H9 (cell line): ENCODE results near the gene ZNRF3. TPM values are rescaled to one million over a fixed set of nuclear protein-coding genes. Genes with fewer than 3 reads are reported as not detected.
A peak's percentile ranks its signal among the peaks of the same experiment; 100 is the strongest.

ENCODE experiments used
- DNase-seq: peaks from one replicate; pipeline ENCODE4 v3.0.0-alpha.2; 2017
- H2AFZ ChIP-seq: one replicate; pipeline ENCODE4 v1.6.1; 2013; ENCODE audit warnings: mild to moderate bottlenecking, low read length, control low read depth, moderate library complexity
- H2AK5ac ChIP-seq: 2 replicates; pipeline ENCODE4 v1.6.1; 2013; ENCODE audit warnings: low read length, control low read depth, mixed read lengths; ENCODE audit not compliant: insufficient read length
- H2BK120ac ChIP-seq: one replicate; pipeline ENCODE4 v1.6.1; 2013; ENCODE audit warnings: low read depth, mild to moderate bottlenecking, low read length, control low read depth, inconsistent platforms; ENCODE audit not compliant: poor library complexity, severe bottlenecking
- H2BK12ac ChIP-seq: 2 replicates; pipeline ENCODE4 v1.6.1; 2013; ENCODE audit warnings: low read length, control low read depth, mixed read lengths, low read depth; ENCODE audit not compliant: insufficient read length
- H2BK15ac ChIP-seq: 2 replicates; pipeline ENCODE4 v1.6.1; 2013; ENCODE audit warnings: low read depth, low read length, control low read depth
- H2BK20ac ChIP-seq: one replicate; pipeline ENCODE4 v1.6.1; 2013; ENCODE audit warnings: low read depth, mild to moderate bottlenecking, low read length, control low read depth, inconsistent platforms; ENCODE audit not compliant: poor library complexity, severe bottlenecking
- H2BK5ac ChIP-seq: 2 replicates; pipeline ENCODE4 v1.6.1; 2013; ENCODE audit warnings: low read length, control low read depth, mixed read lengths; ENCODE audit not compliant: insufficient read length
- H3K14ac ChIP-seq: 2 replicates; pipeline ENCODE4 v1.6.1; 2013; ENCODE audit warnings: low read length, control low read depth; ENCODE audit not compliant: insufficient read depth
- H3K18ac ChIP-seq: 2 replicates; pipeline ENCODE4 v1.6.1; 2013; ENCODE audit warnings: low read depth, mild to moderate bottlenecking, mixed read lengths, low read length, control low read depth; ENCODE audit not compliant: insufficient read length
- H3K23ac ChIP-seq: 2 replicates; pipeline ENCODE4 v1.6.1; 2013; ENCODE audit warnings: low read length, control low read depth, mixed read lengths, low read depth; ENCODE audit not compliant: insufficient read length
- H3K23me2 ChIP-seq: 2 replicates; pipeline ENCODE4 v1.6.1; 2013; ENCODE audit warnings: low read depth, mild to moderate bottlenecking, mixed read lengths, low read length, control low read depth; ENCODE audit not compliant: insufficient read length, poor library complexity, severe bottlenecking
- H3K27ac ChIP-seq: 2 replicates; pipeline ENCODE4 v1.5.1; 2013; ENCODE audit warnings: low read length, control low read depth, mixed read lengths, low read depth; ENCODE audit not compliant: insufficient read length
- H3K27me3 ChIP-seq: 2 replicates; pipeline ENCODE4 v1.6.1; 2013; ENCODE audit warnings: low read length, control low read depth, inconsistent platforms; ENCODE audit not compliant: insufficient read depth
- H3K4ac ChIP-seq: 2 replicates; pipeline ENCODE4 v1.6.1; 2013; ENCODE audit warnings: low read depth, mild to moderate bottlenecking, control low read depth, inconsistent platforms, low read length, moderate library complexity
- H3K4me1 ChIP-seq: 2 replicates; pipeline ENCODE4 v1.6.1; 2013; ENCODE audit warnings: low read length, control low read depth, inconsistent platforms; ENCODE audit not compliant: insufficient read depth
- H3K4me2 ChIP-seq: 2 replicates; pipeline ENCODE4 v1.6.1; 2013; ENCODE audit warnings: low read length, control low read depth, mixed read lengths; ENCODE audit not compliant: insufficient read length, insufficient read depth
- H3K56ac ChIP-seq: 2 replicates; pipeline ENCODE4 v1.6.1; 2013; ENCODE audit warnings: low read depth, mild to moderate bottlenecking, mixed read lengths, low read length, control low read depth; ENCODE audit not compliant: insufficient read length
- H3K79me1 ChIP-seq: 2 replicates; pipeline ENCODE4 v1.6.1; 2013; ENCODE audit warnings: low read depth, mild to moderate bottlenecking, moderate library complexity, low read length, control low read depth, inconsistent platforms; ENCODE audit not compliant: insufficient read depth, poor library complexity, severe bottlenecking
- H3K79me2 ChIP-seq: 2 replicates; pipeline ENCODE4 v1.6.1; 2013; ENCODE audit warnings: low read length, control low read depth, inconsistent platforms; ENCODE audit not compliant: insufficient read depth
- H3K9ac ChIP-seq: 2 replicates; pipeline ENCODE4 v1.6.1; 2013; ENCODE audit warnings: low read length, control low read depth, mixed read lengths; ENCODE audit not compliant: insufficient read length; ENCODE audit errors: extremely low read depth
- H3K9me3 ChIP-seq: one replicate; pipeline ENCODE4 v1.6.1; 2013; ENCODE audit warnings: low read depth, low read length, inconsistent platforms; ENCODE audit not compliant: control insufficient read depth
- H3T11ph ChIP-seq: one replicate; pipeline ENCODE4 v1.6.1; 2013; ENCODE audit warnings: mild to moderate bottlenecking, low read length, control low read depth, inconsistent platforms
- H4K20me1 ChIP-seq: one replicate; pipeline ENCODE4 v1.6.1; 2013; ENCODE audit not compliant: control insufficient read depth, insufficient read length, insufficient read depth
- H4K5ac ChIP-seq: 2 replicates; pipeline ENCODE4 v1.6.1; 2013; ENCODE audit warnings: low read depth, mild to moderate bottlenecking, mixed read lengths, low read length, control low read depth; ENCODE audit not compliant: insufficient read length
- H4K8ac ChIP-seq: replicated peaks from 2 replicates; pipeline ENCODE4 v1.6.1; 2013; ENCODE audit warnings: low read length, control low read depth, mixed read lengths, low read depth; ENCODE audit not compliant: insufficient read length
- H4K91ac ChIP-seq: 2 replicates; pipeline ENCODE4 v1.6.1; 2013; ENCODE audit warnings: low read depth, mild to moderate bottlenecking, moderate library complexity, mixed read lengths, low read length, control low read depth; ENCODE audit not compliant: insufficient read length
- H3K27ac Mint-ChIP-seq, 3 experiments: 2 replicates in 2 of 3; 3 replicates in 1 of 3; pipeline ENCODE4 v1.8.0; 2020 to 2021; ENCODE audit warnings: mixed read lengths in 3 of 3, mild to moderate bottlenecking in 1 of 3, moderate library complexity in 1 of 3
- H3K27me3 Mint-ChIP-seq: 2 replicates; pipeline ENCODE4 v1.8.0; 2021; ENCODE audit warnings: low read depth, mild to moderate bottlenecking, moderate library complexity, mixed read lengths
- H3K36me3 Mint-ChIP-seq, 3 experiments: 2 replicates in 2 of 3; 3 replicates in 1 of 3; pipeline ENCODE4 v1.8.0; 2020 to 2021; ENCODE audit warnings: low read depth in 3 of 3, mixed read lengths in 3 of 3; ENCODE audit not compliant: insufficient read depth in 1 of 3
- H3K4me1 Mint-ChIP-seq, 2 experiments: 2 replicates each; pipeline ENCODE4 v1.8.0; 2020; ENCODE audit warnings: mixed read lengths in 2 of 2
- H3K4me3 Mint-ChIP-seq, 2 experiments: 2 replicates in 1 of 2; 3 replicates in 1 of 2; pipeline ENCODE4 v1.8.0; 2020 to 2021; ENCODE audit warnings: mild to moderate bottlenecking in 2 of 2, mixed read lengths in 2 of 2, moderate library complexity in 1 of 2
- H3K9me3 Mint-ChIP-seq, 2 experiments: 2 replicates in 1 of 2; 3 replicates in 1 of 2; pipeline ENCODE4 v1.8.0; 2020; ENCODE audit warnings: mild to moderate bottlenecking in 2 of 2, mixed read lengths in 2 of 2, moderate library complexity in 1 of 2
- WGBS: extraction: QIAGEN DNeasy Blood & Tissue Kit; methylation state at CpG from one replicate; pipeline ENCODE4 v1.1.7; 2013; ENCODE audit warnings: missing lambda C conversion rate, low lambda C conversion rate, mixed read lengths; ENCODE audit not compliant: insufficient read length; ENCODE audit errors: extremely low coverage; 5-methylcytosine and 5-hydroxymethylcytosine counted together
- total RNA-seq: library from RNA; stranded (reverse); gene quantifications from 2 replicates; pipeline ENCODE4 v1.2.1, GENCODE V29; 2021
- TF ChIP-seq, protein P1 (sequence below): fragments of 200-600 bp; sonication (generic); conservative IDR thresholded peaks from 3 replicates; pipeline ENCODE4 v1.8.0; 2021; ENCODE audit warnings: antibody characterized with exemption, mild to moderate bottlenecking

Gene ZNRF3
- total RNA-seq, 1 experiment from 2014 or later, result 20.6 TPM

DNA sequence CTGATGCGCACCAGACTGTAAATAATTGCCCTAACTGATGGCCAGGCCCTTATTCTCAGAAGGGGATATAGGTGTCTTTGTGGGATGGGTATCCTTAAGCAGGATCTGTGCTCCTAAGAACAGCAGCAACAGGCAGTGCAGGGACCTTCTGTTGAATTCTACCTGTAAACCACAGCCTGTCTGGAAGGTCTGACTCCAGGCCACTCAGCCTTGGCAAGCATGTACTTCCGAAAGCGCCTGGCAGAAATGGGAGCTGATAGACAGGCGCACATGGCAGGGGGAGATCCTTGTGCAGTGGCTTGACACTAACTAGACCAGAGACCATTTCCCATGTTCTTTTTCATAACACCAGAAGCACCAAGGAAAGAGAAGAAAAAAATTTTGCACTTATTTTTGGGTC, 119.2 kb downstream of the ZNRF3 start:
- no peaks in the 10 kb centered on the region for H3K9me3 Mint-ChIP-seq
- Histone ChIP-seq H3K9me3 (no peaks in the 10 kb centered on the region), H3K4ac (no peak overlapping the region), H3K56ac (no peak overlapping the region), H3K4me1 (peaks cover 19% of the 10 kb centered on the region), H2BK15ac (no peak overlapping the region), H2AK5ac (no peak overlapping the region), H3K18ac (no peak overlapping the region), H3T11ph (no peak overlapping the region), H3K79me1 (peaks cover 8% of the 10 kb centered on the region), H3K9ac (no peak overlapping the region), H2BK120ac (no peak overlapping the region), H3K27me3 (no peaks in the 10 kb centered on the region), H3K23me2 (no peaks in the 10 kb centered on the region), H4K91ac (no peak overlapping the region), H3K4me2 (no peak overlapping the region), H2AFZ (no peak overlapping the region), H3K23ac (no peak overlapping the region), H4K5ac (no peak overlapping the region), H3K27ac (no peak overlapping the region), H3K79me2 (peaks cover 2% of the 10 kb centered on the region; the same call in 1 of the 2 replicates), H4K20me1 (no peaks in the 10 kb centered on the region), H3K14ac (no peak overlapping the region), H4K8ac (no peak overlapping the region), H2BK5ac (no peak overlapping the region), H2BK20ac (no peak overlapping the region), H2BK12ac (no peak overlapping the region)
- peaks cover 4 to 18% (median 6%) of the 10 kb centered on the region in 3 experiments; a peak in 5 of 7 replicates for H3K36me3 Mint-ChIP-seq
- TF ChIP-seq, protein P1, sequence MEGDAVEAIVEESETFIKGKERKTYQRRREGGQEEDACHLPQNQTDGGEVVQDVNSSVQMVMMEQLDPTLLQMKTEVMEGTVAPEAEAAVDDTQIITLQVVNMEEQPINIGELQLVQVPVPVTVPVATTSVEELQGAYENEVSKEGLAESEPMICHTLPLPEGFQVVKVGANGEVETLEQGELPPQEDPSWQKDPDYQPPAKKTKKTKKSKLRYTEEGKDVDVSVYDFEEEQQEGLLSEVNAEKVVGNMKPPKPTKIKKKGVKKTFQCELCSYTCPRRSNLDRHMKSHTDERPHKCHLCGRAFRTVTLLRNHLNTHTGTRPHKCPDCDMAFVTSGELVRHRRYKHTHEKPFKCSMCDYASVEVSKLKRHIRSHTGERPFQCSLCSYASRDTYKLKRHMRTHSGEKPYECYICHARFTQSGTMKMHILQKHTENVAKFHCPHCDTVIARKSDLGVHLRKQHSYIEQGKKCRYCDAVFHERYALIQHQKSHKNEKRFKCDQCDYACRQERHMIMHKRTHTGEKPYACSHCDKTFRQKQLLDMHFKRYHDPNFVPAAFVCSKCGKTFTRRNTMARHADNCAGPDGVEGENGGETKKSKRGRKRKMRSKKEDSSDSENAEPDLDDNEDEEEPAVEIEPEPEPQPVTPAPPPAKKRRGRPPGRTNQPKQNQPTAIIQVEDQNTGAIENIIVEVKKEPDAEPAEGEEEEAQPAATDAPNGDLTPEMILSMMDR, result no peak
- H3K4me3 Mint-ChIP-seq, result no peak overlapping the region
- peaks cover 57 to 72% of the 10 kb centered on the region in 2 experiments for H3K4me1 Mint-ChIP-seq
- H3K27me3 Mint-ChIP-seq, result no peaks in the 10 kb centered on the region; the same call in 1 of the 2 replicates
- no peak for DNase-seq
- no CpG with 5 or more reads among the region's 4 CpGs for WGBS
- peak overlapping the region in 2 of 3 experiments; percentile 58 to 94; a peak in 4 of 7 replicates for H3K27ac Mint-ChIP-seq
